Activated B cell treated with CpG ODN at 0.5 μM for 24 hours (primary cell): Measurements from ENCODE around the gene MRNIP. TPM values are rescaled to one million over a fixed set of nuclear protein-coding genes. Genes with fewer than 3 reads are reported as not detected.

ENCODE experiments used
- ATAC-seq: fragments of 200-7000 bp; cut with Tn5 transposase; one replicate; pipeline ENCODE4 v1.10.0; 2021; ENCODE audit warnings: low read depth, mild to moderate bottlenecking, moderate library complexity
- CTCF ChIA-PET: fragments of 350-600 bp; sonication (Branson Sonifier 250); formaldehyde crosslinking; loops from one replicate; lab custom pipeline; 2021; ENCODE audit warnings: antibody characterized with exemption; lab: Charles Lee
- POLR2A ChIA-PET: fragments of 350-600 bp; sonication (Branson Sonifier 250); formaldehyde crosslinking; loops from one replicate; lab custom pipeline; 2021; ENCODE audit warnings: antibody characterized with exemption; lab: Charles Lee
- DNase-seq: peaks from one replicate; pipeline ENCODE4 v3.0.0; 2022
- H3K27ac Mint-ChIP-seq: one replicate; pipeline ENCODE4 v1.8.0; 2020; ENCODE audit warnings: mixed read lengths
- H3K27me3 Mint-ChIP-seq: one replicate; pipeline ENCODE4 v1.8.0; 2021; ENCODE audit warnings: mixed read lengths
- H3K36me3 Mint-ChIP-seq: one replicate; pipeline ENCODE4 v1.8.0; 2021; ENCODE audit warnings: low read depth, mixed read lengths
- H3K4me1 Mint-ChIP-seq: one replicate; pipeline ENCODE4 v1.8.0; 2021; ENCODE audit warnings: mixed read lengths
- H3K4me3 Mint-ChIP-seq: one replicate; pipeline ENCODE4 v1.8.0; 2020; ENCODE audit warnings: mild to moderate bottlenecking, mixed read lengths
- H3K9me3 Mint-ChIP-seq: one replicate; pipeline ENCODE4 v1.8.0; 2020; ENCODE audit warnings: mixed read lengths
- CTCF ChIP-seq: fragments of 200-600 bp; IDR thresholded peaks from one replicate; pipeline ENCODE4 v1.8.0; 2022; ENCODE audit warnings: antibody characterized with exemption, mild to moderate bottlenecking
- intact Hi-C: fragments of 100-400 bp; cut with micrococcal nuclease; formaldehyde crosslinking; loops from one replicate; pipeline ENCODE4 v1.15.1; 2024
- total RNA-seq: library from RNA; stranded (reverse); gene quantifications from 2 replicates; pipeline ENCODE4 v1.2.3, GENCODE V29; 2022

Gene MRNIP
- total RNA-seq, 1 donor from 2014 or later = 70.0 TPM

DNA sequence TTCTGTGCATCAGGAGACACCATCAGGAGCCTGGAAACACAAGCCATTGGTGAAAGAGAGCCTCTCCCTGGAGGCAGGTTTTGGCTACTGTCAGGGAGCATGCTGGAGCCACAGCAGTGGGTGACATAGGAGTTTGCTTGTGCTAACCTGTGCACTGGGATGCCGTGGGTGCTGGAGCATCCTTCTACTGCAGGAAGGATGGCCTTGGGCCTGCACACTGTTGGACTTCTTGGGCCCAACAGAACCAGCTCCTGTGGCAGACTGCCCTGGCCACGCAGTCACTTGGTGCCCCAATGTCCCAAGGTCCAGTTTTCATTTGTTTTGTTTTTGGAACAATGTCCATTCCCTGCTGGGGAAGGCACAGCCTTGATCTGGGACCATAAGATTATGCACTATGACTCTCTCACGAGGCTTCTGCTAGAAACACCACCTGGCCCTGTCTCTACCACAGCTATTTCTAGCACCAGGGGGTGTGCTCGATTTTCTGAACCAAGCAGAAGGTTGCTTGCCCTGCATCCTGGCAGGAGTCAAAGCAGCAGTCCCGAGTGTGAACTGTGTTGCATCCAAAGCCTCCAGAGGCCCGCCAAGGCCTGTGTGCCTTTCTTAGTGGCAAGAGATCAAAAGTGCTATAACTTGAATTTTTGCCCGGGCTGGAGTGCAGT lies 70.3 kb downstream of the MRNIP start:
- no peaks in the 10 kb centered on the region for H3K27me3 Mint-ChIP-seq
- no peak overlapping the region for H3K27ac Mint-ChIP-seq
- ATAC-seq (no peak), DNase-seq (no peak)
- TF ChIP-seq CTCF = no peak
- intact Hi-C loops = no loop called here
- peaks cover 4% of the 10 kb centered on the region for H3K4me1 Mint-ChIP-seq
- H3K9me3 Mint-ChIP-seq = no peaks in the 10 kb centered on the region
- POLR2A ChIA-PET = no interaction called here
- H3K4me3 Mint-ChIP-seq = no peak overlapping the region
- CTCF ChIA-PET = no interaction called here
- H3K36me3 Mint-ChIP-seq = no peaks in the 10 kb centered on the region

Other genes with a start within 250 kb of the MRNIP start
- gene HNRNPH1, start 235.1 kb downstream of the MRNIP start, total RNA-seq = 1,061 and 1,210 TPM in 2 replicates
- gene CBY3, start 177.8 kb downstream of the MRNIP start, total RNA-seq = not detected in 2 replicates
- 318 and 332 TPM in 2 replicates for gene CANX, start 159.8 kb downstream of the MRNIP start, total RNA-seq
- gene MAML1, start 126.0 kb downstream of the MRNIP start, total RNA-seq = 33.6 and 38.8 TPM in 2 replicates
- 2.6 and 2.7 TPM in 2 replicates for gene LTC4S, start 64.8 kb downstream of the MRNIP start, total RNA-seq
- 73.6 and 85.3 TPM in 2 replicates for gene MGAT4B, start 52.0 kb downstream of the MRNIP start, total RNA-seq
- gene SQSTM1, start 37.9 kb downstream of the MRNIP start, total RNA-seq = 243 and 252 TPM in 2 replicates
- gene TBC1D9B, start 49.1 kb upstream of the MRNIP start, total RNA-seq = 111 and 117 TPM in 2 replicates
- 17.6 and 18.5 TPM in 2 replicates for gene RNF130, start 212.9 kb upstream of the MRNIP start, total RNA-seq